GM12801 (cell line): ENCODE measurements around the gene DVL2.

Experiments
- TF ChIP-seq, protein P1 (sequence below): IDR thresholded peaks from one replicate; pipeline ENCODE4 v1.5.1; 2011; ENCODE audit warnings: control low read depth; ENCODE audit not compliant: insufficient read length; ENCODE audit errors: extremely low read depth

DVL2 gene

GRCh38 chr17:7260151-7260550, 25.8 kb upstream of the DVL2 start:
- TF ChIP-seq, protein P1, sequence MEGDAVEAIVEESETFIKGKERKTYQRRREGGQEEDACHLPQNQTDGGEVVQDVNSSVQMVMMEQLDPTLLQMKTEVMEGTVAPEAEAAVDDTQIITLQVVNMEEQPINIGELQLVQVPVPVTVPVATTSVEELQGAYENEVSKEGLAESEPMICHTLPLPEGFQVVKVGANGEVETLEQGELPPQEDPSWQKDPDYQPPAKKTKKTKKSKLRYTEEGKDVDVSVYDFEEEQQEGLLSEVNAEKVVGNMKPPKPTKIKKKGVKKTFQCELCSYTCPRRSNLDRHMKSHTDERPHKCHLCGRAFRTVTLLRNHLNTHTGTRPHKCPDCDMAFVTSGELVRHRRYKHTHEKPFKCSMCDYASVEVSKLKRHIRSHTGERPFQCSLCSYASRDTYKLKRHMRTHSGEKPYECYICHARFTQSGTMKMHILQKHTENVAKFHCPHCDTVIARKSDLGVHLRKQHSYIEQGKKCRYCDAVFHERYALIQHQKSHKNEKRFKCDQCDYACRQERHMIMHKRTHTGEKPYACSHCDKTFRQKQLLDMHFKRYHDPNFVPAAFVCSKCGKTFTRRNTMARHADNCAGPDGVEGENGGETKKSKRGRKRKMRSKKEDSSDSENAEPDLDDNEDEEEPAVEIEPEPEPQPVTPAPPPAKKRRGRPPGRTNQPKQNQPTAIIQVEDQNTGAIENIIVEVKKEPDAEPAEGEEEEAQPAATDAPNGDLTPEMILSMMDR: no peak

- TF ChIP-seq, protein P1: no peak
These were observed 25.2 kb upstream of the DVL2 start for GRCh38 chr17:7259555-7259889.

- TF ChIP-seq, protein P1: no peak
These were observed 24.6 kb upstream of the DVL2 start for GRCh38 chr17:7258731-7259554.

DNA sequence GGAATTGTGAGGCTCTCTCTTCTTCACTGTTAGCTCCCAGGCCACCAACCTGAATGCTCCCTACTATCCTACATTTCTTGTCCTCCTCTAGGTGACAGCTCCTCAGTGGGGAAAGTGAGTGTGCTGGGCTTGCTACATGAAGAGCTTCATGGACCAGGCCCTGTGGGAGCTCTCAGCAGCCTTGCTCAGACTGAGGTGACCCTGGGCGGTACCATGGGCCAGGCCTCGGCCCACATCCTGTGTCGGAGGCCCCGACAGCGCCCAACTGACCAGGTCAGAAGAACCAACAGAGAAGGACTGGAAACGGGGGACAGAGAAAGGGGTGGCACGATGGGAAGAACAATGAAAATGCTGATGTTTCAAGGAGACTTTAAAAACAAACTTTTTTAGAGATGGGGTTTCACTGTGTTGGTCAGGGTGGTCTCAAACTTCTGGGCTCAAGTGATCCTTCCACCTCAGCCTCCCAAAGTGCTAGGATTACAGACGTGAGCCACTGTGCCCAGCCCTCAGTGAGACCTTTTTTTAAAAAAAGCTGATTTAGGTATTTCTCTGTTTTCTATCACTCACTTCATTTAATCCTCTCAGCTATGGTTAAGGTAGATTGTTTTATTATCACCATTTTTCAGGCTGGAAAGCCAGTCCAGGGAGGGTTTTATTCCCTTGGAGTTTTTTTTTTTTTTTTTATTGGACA, 22.6 kb upstream of the DVL2 start:
- TF ChIP-seq, protein P1: no peak

GRCh38 chr17:7254511-7254910, 20.2 kb upstream of the DVL2 start:
- TF ChIP-seq, protein P1: no peak

DNA sequence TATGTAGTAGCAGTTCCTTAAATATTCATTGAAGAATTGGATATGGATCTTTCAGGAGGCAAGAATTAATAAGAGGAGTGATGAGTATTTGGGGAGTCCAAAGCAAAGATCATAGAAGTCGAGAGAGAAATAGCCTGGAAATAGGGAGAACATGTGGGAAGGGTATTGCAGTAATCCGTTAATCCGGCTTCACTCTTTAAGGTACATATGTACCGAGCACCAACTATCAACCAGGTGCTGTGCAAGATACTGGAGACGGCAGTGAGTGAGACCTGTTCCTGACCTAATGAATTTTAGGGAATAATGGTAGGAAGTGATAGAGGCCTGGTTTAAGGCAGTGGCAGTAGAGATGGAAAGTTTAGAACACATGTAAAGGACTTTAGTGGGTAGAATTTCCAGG, 18.8 kb upstream of the DVL2 start:
- TF ChIP-seq, protein P1: no peak

DNA sequence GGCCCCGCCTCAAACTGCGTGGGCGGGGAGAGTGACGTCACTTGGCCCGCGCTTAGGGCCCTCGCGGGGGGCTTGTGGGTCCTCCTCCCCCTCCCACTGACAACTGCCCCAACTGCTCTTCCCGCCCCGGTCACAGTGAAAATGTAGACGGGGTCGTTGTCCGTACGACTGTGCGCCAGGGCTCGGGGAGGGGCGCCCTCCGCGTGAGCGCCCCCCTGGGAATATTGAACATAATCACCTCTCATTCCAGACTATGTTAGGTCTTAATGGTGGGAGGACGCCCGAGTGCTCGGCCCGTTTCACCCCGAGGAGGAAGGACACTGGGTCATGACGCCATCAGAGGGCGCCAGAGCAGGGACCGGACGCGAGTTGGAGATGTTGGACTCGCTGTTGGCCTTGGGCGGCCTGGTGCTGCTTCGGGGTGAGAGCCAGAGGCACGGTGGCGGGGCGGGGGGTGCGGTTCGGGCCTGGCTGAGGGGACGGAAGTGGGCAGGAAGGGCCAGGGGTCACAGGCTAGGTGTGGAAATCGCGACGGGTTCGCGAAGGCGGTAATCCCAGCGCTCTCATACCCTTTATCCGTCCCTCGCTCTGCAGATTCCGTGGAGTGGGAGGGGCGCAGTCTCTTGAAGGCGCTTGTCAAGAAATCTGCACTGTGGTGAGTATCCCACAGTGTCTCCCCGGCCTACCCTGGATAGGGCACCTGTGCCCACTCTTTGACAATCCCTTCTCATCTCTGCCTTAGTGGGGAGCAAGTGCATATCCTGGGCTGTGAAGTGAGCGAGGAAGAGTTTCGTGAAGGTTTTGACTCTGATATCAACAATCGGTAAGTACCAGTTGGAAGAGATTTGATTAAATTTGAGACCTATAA, 18.1 kb upstream of the DVL2 start, which contains the start of gene ELP5:
TSS of gene ELP5 (plus strand) at position 40 of the 868 bp plus-strand sequence. CDS start at position 376, 336 bp downstream.
- TF ChIP-seq, protein P1: no peak
